Rectal smooth muscle tissue (tissue), 1 donor: ENCODE measurements around the gene PKP1.

Source experiments
- H3K27ac ChIP-seq: one replicate; pipeline ENCODE4 v1.7.0; 2013; ENCODE audit warnings: low read depth, low read length, inconsistent platforms
- H3K27me3 ChIP-seq: one replicate; pipeline ENCODE4 v1.7.0; 2013; ENCODE audit warnings: low read length; ENCODE audit not compliant: control insufficient read depth, insufficient read depth
- H3K36me3 ChIP-seq: one replicate; pipeline ENCODE4 v1.7.0; 2013; ENCODE audit warnings: low read length; ENCODE audit not compliant: control insufficient read depth, insufficient read depth
- H3K4me1 ChIP-seq: one replicate; pipeline ENCODE4 v1.7.0; 2013; ENCODE audit warnings: low read length; ENCODE audit not compliant: control insufficient read depth, insufficient read depth
- H3K4me3 ChIP-seq: one replicate; pipeline ENCODE4 v1.7.0; 2013; ENCODE audit warnings: low read length
- H3K9ac ChIP-seq: one replicate; pipeline ENCODE4 v1.7.0; 2013; ENCODE audit warnings: low read length

The PKP1 gene

GRCh38 chr1:201290551-201290950, 7.2 kb downstream of the PKP1 start:
- Histone ChIP-seq H3K4me1 (no peaks in the 10 kb centered on the region), H3K9ac (no peak overlapping the region), H3K27me3 (no peaks in the 10 kb centered on the region), H3K36me3 (no peaks in the 10 kb centered on the region), H3K4me3 (no peak overlapping the region), H3K27ac (no peak overlapping the region)

- no peak overlapping the region for H3K4me3 ChIP-seq
- H3K27me3 ChIP-seq = no peaks in the 10 kb centered on the region
- H3K27ac ChIP-seq = no peak overlapping the region
Measured at GRCh38 chr1:201291916-201292315, 8.6 kb downstream of the PKP1 start.

GRCh38 chr1:201294876-201295275, 11.6 kb downstream of the PKP1 start:
- no peak overlapping the region for H3K4me3 ChIP-seq
- H3K27me3 ChIP-seq = no peaks in the 10 kb centered on the region
- H3K27ac ChIP-seq = no peak overlapping the region
- H3K4me1 ChIP-seq = no peaks in the 10 kb centered on the region
- no peak overlapping the region for H3K9ac ChIP-seq
- H3K36me3 ChIP-seq = no peaks in the 10 kb centered on the region

More at GRCh38 chr1:201291916-201292315, 8.6 kb downstream of the PKP1 start:
- no peaks in the 10 kb centered on the region for H3K4me1 ChIP-seq
- H3K9ac ChIP-seq = no peak overlapping the region
- H3K36me3 ChIP-seq = no peaks in the 10 kb centered on the region

DNA sequence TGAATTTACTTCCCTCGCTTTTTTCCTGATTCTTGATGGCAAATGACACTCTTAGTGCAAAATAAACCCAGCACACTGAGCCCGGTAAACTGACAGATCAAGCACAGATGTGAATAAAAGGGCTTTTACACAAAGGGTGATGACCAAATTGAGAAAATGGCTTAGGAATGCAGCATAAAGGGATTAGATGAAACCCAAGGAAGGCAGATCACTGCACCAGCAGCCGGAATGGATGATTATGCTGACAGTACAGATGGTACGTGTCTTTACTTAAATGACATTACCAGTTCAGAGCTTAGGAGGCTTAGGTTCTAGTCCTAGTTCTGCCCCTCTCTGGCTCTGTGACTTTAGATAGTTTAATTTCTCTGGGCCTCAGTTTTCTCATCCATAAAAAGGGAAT, 12.0 kb downstream of the PKP1 start:
- no peak overlapping the region for H3K27ac ChIP-seq
- no peaks in the 10 kb centered on the region for H3K36me3 ChIP-seq
- H3K4me1 ChIP-seq = no peaks in the 10 kb centered on the region

DNA sequence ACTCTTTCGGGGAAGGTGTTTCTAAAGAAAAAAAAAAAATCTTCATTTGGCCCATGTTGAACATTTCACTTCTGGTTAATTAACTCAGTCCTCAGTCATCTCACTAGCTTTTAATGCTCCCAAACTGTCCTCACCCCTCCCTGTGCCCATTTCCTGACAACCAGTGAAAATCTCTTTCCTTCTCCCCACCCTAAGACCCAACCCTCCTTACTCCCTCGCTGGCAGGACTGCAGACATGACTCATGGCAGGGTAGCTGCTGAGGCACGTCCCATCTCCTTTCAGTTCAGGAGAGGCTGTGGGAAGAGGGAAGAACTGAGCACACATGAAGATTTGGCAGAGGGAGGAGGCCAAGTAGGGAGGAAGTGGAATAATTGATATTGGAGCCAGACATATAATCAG, 12.6 kb downstream of the PKP1 start:
- Histone ChIP-seq H3K27me3 (no peaks in the 10 kb centered on the region), H3K4me1 (no peaks in the 10 kb centered on the region), H3K36me3 (no peaks in the 10 kb centered on the region), H3K9ac (no peak overlapping the region), H3K27ac (no peak overlapping the region), H3K4me3 (no peak overlapping the region)

More for the DNA sequence above, 12.0 kb downstream of the PKP1 start:
- Histone ChIP-seq H3K9ac (no peak overlapping the region), H3K27me3 (no peaks in the 10 kb centered on the region), H3K4me3 (no peak overlapping the region)

GRCh38 chr1:201296352-201296751, 13.0 kb downstream of the PKP1 start:
- Histone ChIP-seq H3K27ac (no peak overlapping the region), H3K4me3 (no peak overlapping the region), H3K36me3 (no peaks in the 10 kb centered on the region), H3K9ac (no peak overlapping the region), H3K4me1 (no peaks in the 10 kb centered on the region), H3K27me3 (no peaks in the 10 kb centered on the region)

GRCh38 chr1:201298396-201299381, 15.4 kb downstream of the PKP1 start:
- Histone ChIP-seq H3K27me3 (no peaks in the 10 kb centered on the region), H3K27ac (no peak overlapping the region), H3K9ac (no peak overlapping the region), H3K36me3 (no peaks in the 10 kb centered on the region), H3K4me3 (no peak overlapping the region), H3K4me1 (no peaks in the 10 kb centered on the region)

- Histone ChIP-seq H3K4me1 (no peaks in the 10 kb centered on the region), H3K27ac (no peak overlapping the region), H3K9ac (no peak overlapping the region), H3K36me3 (no peaks in the 10 kb centered on the region), H3K4me3 (no peak overlapping the region), H3K27me3 (no peaks in the 10 kb centered on the region)
Measured at GRCh38 chr1:201299968-201300367, 16.7 kb downstream of the PKP1 start.

DNA sequence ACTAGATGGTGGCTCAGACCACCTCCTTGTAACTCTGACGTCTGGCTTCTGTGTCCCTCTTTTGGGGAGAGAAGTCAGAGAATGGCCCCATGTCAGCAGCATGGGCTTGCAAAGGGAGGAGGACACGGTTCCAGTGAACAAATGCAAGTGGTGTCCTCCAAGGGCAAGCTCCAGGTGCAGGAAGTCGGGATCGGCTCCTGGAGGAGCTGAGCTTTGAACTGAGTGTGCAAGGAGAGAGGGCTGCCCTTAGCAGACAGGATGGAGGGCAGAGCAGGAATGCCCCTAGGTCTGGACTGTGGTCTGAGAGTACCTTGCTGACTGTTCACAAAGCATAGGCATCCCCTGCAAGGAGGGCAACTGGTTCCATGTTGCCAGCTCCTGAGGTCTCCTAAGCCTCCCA, 17.3 kb downstream of the PKP1 start:
- no peaks in the 10 kb centered on the region for H3K27me3 ChIP-seq
- no peaks in the 10 kb centered on the region for H3K4me1 ChIP-seq
- no peak overlapping the region for H3K27ac ChIP-seq
- no peaks in the 10 kb centered on the region for H3K36me3 ChIP-seq
- H3K9ac ChIP-seq = no peak overlapping the region
- H3K4me3 ChIP-seq = no peak overlapping the region

GRCh38 chr1:201302163-201303152, 19.2 kb downstream of the PKP1 start:
- Histone ChIP-seq H3K27me3 (no peaks in the 10 kb centered on the region), H3K4me3 (no peak overlapping the region), H3K9ac (no peak overlapping the region), H3K36me3 (no peaks in the 10 kb centered on the region), H3K27ac (no peak overlapping the region), H3K4me1 (no peaks in the 10 kb centered on the region)

DNA sequence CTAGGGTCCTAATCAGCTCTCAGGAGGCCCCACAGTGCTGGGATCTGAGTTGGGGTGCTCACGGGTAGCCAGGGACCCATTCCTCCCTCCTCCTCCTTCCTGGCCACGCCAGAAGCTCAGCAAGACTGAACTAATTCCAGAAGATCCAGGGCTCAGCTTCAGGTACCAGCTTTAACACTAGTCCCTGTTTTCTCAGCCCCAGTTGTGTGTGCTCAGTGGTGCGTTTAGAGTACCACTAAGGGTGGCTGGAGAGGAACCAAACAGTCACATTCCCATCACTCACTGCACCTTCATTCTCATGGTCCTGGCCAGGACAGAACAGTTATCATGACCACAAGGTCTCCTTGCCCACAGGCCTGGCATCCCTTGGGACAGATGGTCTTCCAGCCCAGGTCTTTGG, 20.8 kb downstream of the PKP1 start:
- Histone ChIP-seq H3K4me3 (no peak overlapping the region), H3K9ac (no peak overlapping the region), H3K27ac (no peak overlapping the region), H3K27me3 (no peaks in the 10 kb centered on the region), H3K4me1 (no peaks in the 10 kb centered on the region), H3K36me3 (no peaks in the 10 kb centered on the region)

DNA sequence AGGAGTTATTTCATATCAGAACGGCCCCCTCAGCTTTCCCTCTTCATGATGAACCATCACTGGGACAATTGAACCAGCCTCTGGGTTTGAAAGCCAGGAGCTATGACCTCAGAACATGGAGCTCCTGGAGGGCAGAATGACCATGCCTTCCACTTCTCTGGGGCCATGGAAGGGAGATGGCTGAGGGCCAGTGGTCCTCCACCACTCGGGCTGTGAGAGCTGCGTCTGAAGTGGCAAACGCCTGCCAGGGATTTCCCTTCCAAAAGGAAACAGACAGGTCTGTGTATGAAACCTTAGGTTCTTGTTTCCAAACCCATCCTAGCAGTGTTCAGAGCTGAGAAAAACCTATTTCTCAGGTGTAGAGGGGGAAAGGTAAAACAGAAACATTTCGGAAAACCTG, 22.5 kb downstream of the PKP1 start:
- no peak overlapping the region for H3K27ac ChIP-seq

More for the DNA sequence above, 22.5 kb downstream of the PKP1 start:
- Histone ChIP-seq H3K4me3 (no peak overlapping the region), H3K9ac (no peak overlapping the region), H3K27me3 (peaks cover 3% of the 10 kb centered on the region), H3K36me3 (no peaks in the 10 kb centered on the region), H3K4me1 (no peaks in the 10 kb centered on the region)
